GM19438 (cell line): ENCODE data around the gene FNDC3B.

Experiments
- ATAC-seq: cut with Tn5 transposase; IDR thresholded peaks from one replicate; pipeline ENCODE4 v1.9.1; 2021; ENCODE audit warnings: low read depth; ENCODE audit not compliant: unreplicated experiment

Gene FNDC3B

GRCh38 chr3:172161959-172162358 is 122.6 kb downstream of the FNDC3B start:
- no peak for ATAC-seq

DNA sequence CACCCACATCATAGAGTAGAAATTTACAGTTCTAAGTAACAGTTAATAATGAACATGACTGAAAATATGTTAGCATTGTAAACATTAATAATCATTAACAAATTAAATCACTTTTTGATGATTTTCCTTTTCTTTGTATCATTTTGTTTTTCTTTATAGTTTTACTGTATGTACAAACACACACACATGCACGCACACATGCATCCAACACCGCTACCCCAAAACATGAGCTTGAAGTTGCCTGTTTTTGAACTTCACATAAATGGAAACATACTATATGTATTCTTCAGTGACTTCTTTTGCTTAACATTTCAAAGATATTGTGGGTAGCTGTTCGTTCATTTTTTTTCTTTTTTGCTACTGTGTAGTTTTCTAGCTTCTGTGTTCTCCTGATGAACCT is 123.9 kb downstream of the FNDC3B start:
- ATAC-seq: no peak

DNA sequence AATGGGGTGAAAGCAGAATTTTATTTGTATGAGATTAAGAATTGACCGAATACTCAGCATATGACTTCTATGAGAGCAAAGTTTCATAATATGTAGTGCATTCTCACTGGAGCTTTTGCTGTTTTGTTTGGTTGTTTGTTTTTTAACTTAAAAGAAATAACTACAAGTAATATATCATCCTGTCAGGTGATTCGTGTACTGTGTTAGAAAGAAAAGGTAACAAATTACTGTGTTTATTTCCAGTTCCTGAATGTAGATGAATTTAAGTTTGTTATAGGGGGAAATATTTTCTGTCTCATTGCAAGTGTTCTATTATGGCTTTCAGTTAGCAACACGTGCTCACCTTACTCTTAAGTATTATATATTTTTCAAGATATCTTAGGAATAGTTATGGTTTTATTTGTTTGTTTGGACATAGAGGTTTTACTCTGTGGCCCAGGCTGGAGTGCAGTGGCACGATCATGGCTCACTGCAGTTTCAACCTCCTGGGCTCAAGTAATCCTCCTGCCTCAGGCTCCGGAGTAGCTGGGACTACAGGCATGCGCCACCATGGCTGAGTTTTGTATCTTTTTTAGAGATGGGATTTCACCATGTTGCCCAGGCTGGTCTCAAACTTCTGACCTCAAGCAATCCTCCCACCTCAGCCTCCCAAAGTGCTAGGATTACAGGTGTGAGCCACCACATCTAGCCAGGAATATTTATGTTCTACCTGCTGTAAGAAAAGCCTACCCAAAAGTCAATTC is 125.4 kb downstream of the FNDC3B start:
- ATAC-seq: no peak

- no peak for ATAC-seq
Measured at GRCh38 chr3:172166261-172166660, 126.9 kb downstream of the FNDC3B start.

DNA sequence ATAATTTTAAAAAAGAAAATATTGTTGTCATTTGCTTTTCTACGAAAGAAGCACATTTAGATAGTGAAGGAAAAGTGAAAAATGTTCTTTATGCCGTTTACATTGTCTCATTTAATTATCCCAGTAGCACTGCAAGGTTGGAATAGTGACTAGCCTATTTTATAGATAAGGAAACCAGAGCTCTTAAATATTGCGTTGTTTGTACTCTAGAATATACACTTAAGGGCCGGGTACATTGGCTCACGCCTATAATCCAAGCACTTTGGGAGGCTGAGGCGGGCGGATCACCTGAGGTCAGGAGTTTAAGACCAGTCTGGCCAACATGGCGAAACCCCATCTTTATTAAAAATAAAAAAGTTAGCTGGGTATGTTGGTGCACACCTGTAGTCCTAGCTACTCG is 127.5 kb downstream of the FNDC3B start:
- ATAC-seq: no peak

DNA sequence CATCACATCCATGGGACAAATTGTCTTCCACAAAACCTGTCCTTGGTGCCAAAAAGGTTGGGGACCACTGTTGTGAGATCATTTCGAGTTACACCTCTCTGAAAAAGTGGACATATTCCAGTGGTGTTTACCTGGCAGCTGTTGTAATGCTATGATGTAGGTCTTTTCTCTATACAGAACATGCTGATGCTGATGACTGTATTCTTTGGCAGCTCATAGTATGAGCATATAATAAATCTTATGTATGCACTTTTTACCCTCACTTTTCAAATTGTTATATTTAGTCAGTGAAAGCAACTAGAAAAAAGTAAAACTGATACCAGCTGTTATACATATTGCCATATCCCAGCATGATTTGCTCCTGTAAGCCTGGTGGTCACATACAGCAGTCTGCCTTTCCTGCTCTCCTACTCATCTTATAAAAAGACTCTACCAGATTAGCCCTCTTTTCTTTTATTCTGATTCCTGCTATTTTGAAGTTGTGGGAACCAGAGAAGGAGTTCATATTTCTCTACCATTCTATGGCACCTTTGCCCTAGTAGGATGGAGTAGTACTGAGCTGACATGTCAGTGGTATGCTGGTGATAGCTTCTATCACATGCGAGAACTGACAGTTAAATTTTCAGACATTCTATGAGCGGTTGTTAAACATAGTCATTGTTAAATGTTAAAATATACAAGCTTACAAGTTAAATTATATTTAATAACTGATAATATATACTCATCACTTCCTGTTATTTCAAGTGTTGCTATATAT is 128.7 kb downstream of the FNDC3B start:
- ATAC-seq: no peak

DNA sequence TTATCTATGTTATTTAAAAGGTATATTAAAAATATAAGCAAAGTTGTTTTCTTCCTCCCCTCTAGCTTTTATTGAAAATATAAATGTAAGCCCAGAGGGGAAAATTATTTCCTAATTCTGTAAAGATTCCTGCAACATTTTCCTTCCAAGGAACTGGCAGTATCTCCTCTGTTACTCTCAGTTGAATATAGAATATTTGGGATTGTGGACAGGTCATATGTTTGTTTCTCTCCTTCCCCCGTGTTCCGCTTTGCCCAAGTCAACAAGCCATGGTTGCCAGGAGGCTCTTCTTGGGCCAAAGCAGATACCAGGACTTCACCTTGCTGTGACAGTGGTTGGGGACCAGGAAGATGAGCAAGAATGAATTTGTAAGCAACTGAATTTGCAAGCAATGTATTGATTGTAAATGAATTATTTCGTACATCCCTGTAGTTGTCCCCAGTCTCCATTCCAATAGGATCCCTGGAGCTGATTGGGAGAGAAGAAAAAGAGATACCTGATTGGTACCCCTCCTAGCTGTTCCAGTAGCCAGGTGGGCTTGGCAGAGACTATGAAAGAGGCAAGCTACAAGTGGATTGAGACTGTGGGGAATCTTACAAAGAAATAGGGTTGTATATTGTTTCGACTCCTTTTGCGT is 130.8 kb downstream of the FNDC3B start:
- ATAC-seq: no peak

- ATAC-seq: no peak
Measured at GRCh38 chr3:172170841-172171240, 131.5 kb downstream of the FNDC3B start.

DNA sequence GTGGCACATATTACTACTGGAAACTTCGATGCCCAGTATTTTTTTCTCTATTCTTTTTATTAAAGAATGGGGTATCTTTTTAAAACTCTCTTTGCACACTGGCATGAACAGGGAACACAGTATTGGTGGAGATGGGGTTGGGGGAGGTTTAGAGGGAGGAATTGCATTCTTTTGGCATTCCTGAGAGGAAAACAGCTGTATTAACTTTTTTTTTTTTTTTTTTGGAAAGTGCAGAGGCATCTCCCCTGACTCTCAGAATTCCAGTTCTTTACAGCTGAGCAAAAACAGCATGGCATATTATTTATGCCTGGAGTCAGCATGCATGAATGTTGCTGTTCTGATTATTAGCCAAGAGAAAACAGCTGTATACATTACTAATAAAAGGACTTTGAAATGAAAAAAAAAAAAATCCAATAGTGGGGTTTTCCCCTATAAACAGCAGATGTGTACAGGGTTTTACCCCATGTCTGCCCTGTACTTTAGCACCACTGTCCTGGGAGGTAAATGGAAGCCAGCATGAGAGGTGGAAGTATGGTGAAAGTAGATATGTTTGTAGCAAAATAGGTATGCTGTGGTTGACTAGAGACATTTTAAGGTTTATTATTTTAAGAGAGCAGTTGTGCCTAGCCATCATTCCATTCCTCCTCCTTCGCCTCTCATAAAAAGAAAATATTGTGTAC is 132.2 kb downstream of the FNDC3B start:
- no peak for ATAC-seq

GRCh38 chr3:172173316-172174254 is 134.2 kb downstream of the FNDC3B start:
- ATAC-seq: no peak

GRCh38 chr3:172174513-172175253 is 135.3 kb downstream of the FNDC3B start:
- no peak for ATAC-seq

DNA sequence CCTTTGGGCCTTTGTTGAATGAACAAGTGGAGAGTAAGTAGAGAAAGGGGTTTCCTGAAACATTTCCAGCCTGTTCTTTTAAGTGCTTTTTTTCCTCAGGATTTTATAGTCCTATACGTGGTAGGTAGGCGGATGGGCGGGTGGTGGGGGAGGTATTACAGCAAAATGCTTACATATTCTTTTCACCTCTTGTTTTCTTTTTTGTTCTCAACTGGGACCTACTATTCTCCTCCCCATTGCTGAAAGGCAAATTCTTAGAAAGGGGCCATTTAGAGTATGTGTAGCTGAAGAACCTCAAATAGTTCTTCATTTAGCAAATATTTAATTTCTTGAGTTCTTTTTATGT is 135.8 kb downstream of the FNDC3B start:
- ATAC-seq: no peak

- ATAC-seq: no peak
Measured at GRCh38 chr3:172176061-172176770, 136.8 kb downstream of the FNDC3B start.

DNA sequence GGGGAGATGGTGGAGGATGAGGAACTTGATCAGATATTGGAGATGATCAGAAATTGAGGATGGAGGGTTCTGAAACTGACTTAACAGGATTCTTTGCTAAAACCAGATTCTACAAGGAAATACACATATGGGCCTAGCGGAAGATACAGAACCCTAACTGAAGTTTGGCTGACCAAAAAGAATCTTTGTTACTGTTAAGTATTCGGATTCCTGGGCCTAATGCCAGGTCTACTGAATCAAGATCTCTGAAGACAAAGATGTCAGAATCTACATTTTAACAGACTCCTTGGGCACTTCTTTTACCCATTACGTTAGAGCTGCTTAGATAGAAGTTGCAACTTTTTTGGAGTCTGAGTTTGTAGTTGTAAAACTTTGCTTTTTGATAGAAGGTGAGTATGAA is 137.7 kb downstream of the FNDC3B start:
- ATAC-seq: no peak

DNA sequence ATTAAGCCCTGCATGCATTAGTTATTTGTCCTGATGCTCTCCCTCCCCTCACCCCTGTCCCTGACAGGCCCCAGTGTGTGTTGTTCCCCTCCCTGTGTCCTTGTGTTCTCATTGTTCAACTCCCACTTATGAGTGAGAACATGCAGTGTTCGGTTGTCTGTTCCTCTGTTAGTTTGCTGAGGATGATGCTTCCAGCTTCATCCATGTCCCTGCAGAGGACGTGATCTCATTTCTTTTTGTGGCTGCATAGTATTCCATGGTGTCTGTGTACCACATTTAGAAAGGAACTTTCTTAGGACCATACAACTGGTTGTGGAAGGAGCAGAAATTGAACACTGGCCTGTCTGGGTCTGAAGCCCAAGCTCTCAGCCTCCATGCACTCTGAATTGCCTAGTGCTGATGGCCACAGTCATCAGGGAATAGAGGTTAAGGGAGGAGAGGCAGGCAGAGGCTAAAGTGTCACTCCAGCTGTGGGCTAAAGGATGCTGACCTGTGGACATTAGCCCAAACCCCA is 138.5 kb downstream of the FNDC3B start:
- ATAC-seq: no peak

DNA sequence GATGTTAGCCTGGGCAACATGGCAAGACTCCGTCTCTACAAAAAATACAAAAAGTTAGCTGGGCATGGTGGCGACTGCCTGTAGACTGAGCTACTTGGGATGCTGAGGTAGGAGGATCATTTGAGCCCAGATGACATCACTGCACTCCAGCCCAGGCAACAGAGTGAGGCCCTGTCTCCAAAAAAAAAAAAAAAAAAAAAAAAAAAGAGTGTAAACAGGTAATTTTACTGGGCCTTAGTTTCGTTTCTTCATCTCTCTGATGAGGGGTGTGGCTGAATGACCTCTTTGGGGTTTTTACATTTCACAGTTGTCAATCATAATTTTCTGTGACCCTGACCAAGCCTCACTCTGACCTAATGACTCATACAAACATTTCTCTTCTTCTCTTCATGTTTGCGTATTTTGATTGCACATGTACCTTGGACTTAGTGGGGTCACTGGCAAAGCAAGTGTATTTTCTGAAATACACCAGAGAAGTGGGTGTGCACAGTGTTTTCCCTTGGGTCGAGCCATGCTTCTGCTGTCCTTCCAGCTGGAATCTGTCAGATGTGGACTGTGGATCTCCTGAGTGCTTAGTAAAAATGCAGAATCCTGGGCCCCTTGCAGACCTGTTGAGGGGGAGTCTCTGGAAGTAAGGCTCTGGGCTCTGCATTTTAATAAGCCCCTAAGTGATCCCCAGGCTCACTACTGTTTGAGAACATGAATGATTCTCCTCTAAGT is 140.5 kb downstream of the FNDC3B start:
- ATAC-seq: no peak

DNA sequence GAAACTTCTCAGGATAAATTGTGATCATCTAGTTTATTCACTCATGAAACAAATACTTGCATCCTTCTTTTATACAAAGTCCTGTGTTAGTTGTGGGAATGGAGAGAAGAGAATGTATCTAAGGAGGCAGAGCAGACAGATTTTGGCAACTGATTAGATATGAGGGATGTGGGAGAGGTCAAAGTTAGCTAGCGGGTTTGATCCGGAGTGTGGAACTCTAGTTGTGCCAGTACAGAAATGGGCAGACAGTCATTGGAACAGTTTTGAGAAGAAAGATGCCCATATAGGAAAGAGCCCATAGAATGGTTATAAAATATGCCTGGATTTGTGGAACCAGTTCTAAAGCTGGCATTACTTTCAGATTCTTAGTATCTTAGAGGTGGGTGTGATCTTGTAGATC is 141.1 kb downstream of the FNDC3B start:
- ATAC-seq: no peak
